NCI-H69 (cell line): ENCODE results near the gene VPS11.

ENCODE experiments used
- DNase-seq: peaks from one replicate; lab custom pipeline; 2025; lab: John Stamatoyannopoulos, UW

VPS11 gene

DNA sequence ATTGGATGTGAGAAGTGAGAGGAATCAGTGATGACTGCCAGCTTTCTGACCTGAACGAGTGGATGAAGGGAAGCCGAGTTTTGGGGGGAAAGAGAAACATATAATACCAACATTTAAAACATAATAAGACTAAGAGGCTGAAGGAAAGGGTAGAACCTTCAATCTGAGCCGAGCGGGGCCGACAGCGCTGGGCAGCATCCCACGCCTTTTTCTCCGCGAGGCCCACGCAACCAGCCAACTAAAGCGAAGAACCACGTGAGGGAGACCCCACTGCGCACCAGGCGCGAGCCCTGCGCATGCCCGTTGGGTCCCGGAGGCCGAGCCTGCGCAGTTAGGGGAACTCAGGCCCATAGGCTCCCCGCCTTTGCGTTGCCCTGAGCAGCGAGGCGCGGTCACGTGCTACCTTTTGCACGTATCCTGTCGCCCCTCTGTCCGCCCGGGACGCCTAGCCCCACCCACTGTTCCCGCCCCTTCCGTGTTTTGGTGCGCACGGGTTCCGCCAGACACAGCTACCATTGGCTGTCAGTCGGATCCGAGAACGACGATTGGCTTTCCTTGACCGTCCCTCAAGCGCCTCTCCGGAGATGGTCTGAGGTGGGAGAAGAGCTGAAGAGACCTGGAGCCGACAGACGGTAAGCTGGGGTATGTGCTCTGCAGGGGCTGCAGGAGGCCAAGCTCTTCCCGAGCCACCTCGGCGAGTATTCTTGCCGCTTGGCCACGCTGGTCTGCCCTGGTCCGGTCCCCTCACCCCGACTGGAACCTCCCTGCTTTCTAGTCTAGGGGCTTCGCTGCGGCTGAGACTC lies 53.6 kb downstream of the VPS11 start, which contains the start of gene HINFP:
TSS of gene HINFP (plus strand) at position 573 of the 803 bp plus-strand sequence. CDS start 5,365 bp downstream, outside the sequence.
- peak; percentile 100 for DNase-seq

DNA sequence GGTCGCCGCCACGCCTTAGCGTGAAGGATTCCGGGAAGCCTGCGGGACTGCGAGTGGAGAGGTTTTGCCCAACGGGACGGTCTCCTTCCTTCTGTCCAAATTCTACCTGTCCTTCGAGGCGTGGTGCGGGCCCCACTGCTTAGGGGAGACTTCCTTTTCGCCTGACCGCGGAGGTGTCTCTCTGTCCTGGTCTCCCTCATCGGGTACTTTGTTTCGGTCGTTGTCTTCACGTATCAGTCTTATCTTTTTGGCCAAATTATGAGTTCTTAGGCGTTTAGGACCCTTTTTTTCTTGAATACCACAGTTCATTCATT lies 54.1 kb downstream of the VPS11 start:
- DNase-seq = no peak

DNA sequence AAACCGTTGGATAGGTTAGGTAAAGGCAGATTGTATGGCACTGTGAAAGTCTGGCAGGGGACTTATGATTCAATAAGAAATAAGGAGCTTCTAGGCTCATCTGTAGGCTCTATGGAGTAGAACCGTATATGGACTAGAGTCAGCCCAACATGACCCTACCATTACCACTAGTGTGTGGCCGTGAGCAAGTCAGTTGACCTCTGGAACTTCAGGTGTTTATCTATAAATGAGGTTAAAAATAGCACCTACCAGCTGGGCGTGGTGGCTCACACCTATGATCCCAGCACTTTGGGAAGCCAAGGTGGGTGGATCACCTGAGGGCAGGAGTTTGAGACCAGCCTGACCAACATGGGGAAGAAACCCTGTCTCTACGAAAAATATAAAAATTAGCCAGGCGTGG lies 58.2 kb downstream of the VPS11 start:
- no peak for DNase-seq

DNA sequence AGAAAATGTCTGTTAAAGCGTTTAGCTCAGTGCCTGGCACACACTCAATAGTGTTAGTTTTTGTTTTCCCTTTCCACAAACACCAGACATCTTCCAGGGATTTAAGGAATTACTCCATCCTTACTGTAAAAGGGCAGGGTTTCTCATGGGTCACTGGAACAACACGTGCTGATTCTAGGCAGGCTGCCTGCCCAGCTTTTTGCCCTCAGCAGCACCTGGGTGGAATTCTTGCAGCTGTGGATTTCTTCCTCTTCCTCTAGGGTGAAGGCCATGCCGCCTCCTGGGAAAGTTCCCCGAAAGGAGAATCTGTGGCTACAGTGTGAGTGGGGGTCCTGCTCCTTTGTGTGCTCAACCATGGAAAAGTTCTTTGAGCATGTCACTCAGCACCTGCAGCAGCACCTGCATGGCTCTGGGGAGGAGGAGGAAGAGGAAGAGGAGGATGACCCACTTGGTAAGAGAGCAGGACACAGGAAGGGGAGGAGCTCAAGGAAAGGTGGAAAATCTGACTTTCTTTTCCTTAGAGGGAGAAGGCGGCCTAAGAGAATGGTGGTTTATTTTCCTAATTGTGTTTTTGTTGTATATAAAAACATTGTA lies 59.2 kb downstream of the VPS11 start:
- no peak for DNase-seq

DNA sequence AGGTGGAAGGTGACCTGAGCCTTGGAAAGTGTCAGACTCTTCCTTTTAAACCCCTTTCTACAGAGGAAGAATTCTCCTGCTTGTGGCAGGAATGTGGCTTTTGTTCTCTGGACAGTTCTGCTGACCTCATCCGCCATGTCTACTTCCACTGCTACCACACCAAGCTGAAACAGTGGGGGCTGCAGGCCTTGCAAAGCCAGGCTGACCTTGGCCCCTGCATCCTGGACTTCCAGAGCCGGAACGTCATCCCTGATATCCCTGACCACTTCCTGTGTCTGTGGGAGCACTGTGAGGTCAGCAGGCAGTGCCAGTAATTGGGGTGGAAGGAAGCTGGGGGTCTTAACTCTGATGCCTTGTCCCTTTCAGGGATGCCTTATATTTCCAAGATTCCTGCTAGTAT lies 63.0 kb downstream of the VPS11 start:
- DNase-seq = no peak
